Naive B cell (primary cell): Measurements from ENCODE around the gene AGBL4. TPM values are rescaled to one million over a fixed set of nuclear protein-coding genes. Genes with fewer than 3 reads are reported as not detected.

Experiments
- ATAC-seq, 2 donors: fragments of 150-1000 bp; cut with Tn5 transposase; 2 replicates each; pipeline ENCODE4 v1.10.0; 2021; ENCODE audit warnings: low read depth in 2 of 2, mild to moderate bottlenecking in 2 of 2, moderate library complexity in 2 of 2
- DNase-seq: peaks from one replicate; pipeline ENCODE4 v3.0.0; 2022
- H3K27ac Mint-ChIP-seq, 6 donors: one replicate each; pipeline ENCODE4 v1.8.0; 2020 to 2022; ENCODE audit warnings: mild to moderate bottlenecking in 6 of 6, mixed read lengths in 6 of 6, moderate library complexity in 5 of 6, inconsistent platforms in 2 of 6
- H3K27me3 Mint-ChIP-seq, 3 donors: one replicate each; pipeline ENCODE4 v1.8.0; 2021 to 2022; ENCODE audit warnings: mixed read lengths in 3 of 3, mild to moderate bottlenecking in 1 of 3
- H3K36me3 Mint-ChIP-seq, 2 donors: one replicate each; pipeline ENCODE4 v1.8.0; 2020 to 2022; ENCODE audit warnings: mixed read lengths in 2 of 2, inconsistent platforms in 1 of 2, mild to moderate bottlenecking in 1 of 2
- H3K4me1 Mint-ChIP-seq, 3 donors: one replicate each; pipeline ENCODE4 v1.8.0; 2020 to 2022; ENCODE audit warnings: mixed read lengths in 3 of 3, inconsistent platforms in 1 of 3, mild to moderate bottlenecking in 1 of 3, moderate library complexity in 1 of 3
- H3K4me3 Mint-ChIP-seq, 8 donors: one replicate each; pipeline ENCODE4 v1.8.0; 2020 to 2022; ENCODE audit warnings: mild to moderate bottlenecking in 8 of 8, mixed read lengths in 8 of 8, moderate library complexity in 8 of 8, inconsistent platforms in 2 of 8
- H3K9me3 Mint-ChIP-seq, 7 donors: one replicate each; pipeline ENCODE4 v1.8.0; 2020 to 2022; ENCODE audit warnings: mixed read lengths in 7 of 7, mild to moderate bottlenecking in 5 of 7, inconsistent platforms in 2 of 7, moderate library complexity in 1 of 7
- polyA plus RNA-seq, 6 donors: library from polyadenylated mRNA; unstranded; fragments of 300-500 nt; fragmentation: Illumina TruSeq; gene quantifications; one replicate each; pipeline ENCODE4 v1.2.3, GENCODE V29; 2021; ENCODE audit warnings: low read depth in 6 of 6

AGBL4 gene
- polyA plus RNA-seq, 6 donors from 2014 or later, result 0.18 to 0.32 (median 0.20) TPM; not detected in 3

DNA sequence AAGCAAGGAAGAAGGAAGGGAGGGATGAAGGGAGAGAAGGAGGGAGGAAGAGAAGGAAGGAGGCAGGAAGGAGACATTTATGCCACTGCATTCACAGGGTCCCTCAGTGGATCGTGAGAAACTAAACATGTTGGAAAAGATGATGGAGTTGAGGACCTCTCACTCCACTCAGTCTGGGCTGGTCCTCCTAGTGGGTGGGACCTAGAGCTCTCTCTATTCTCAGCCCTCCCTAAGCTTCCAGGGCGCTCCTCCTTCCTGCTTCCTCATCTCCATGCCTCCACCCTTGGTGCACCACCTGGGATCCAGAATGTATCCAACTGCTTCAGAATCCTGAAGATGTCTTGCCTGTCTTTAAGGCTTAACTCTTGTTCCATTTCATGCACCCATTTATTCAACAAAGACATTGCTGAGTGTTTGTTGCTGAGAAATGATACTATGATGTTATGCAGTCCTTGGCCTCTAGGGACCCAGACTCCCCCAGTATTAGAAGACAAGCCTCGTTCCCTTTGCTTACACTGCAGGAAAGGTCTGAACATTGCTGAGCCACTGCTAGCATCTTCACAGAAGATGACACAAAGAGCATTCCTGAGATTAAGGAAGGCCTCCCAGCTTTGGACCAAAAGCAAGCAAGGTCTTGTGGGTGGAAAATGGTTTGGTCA, 1335.5 kb downstream of the AGBL4 start:
- H3K36me3 Mint-ChIP-seq, result no peaks in the 10 kb centered on the region
- H3K4me1 Mint-ChIP-seq, result peaks cover 0 to 8% (median 0%) of the 10 kb centered on the region in 3 donors
- no peaks in the 10 kb centered on the region for H3K9me3 Mint-ChIP-seq
- no peak overlapping the region for H3K4me3 Mint-ChIP-seq
- no peak for ATAC-seq
- peaks cover 0 to 4% (median 0%) of the 10 kb centered on the region in 3 donors for H3K27me3 Mint-ChIP-seq
- H3K27ac Mint-ChIP-seq, result no peak overlapping the region
- no peak for DNase-seq

DNA sequence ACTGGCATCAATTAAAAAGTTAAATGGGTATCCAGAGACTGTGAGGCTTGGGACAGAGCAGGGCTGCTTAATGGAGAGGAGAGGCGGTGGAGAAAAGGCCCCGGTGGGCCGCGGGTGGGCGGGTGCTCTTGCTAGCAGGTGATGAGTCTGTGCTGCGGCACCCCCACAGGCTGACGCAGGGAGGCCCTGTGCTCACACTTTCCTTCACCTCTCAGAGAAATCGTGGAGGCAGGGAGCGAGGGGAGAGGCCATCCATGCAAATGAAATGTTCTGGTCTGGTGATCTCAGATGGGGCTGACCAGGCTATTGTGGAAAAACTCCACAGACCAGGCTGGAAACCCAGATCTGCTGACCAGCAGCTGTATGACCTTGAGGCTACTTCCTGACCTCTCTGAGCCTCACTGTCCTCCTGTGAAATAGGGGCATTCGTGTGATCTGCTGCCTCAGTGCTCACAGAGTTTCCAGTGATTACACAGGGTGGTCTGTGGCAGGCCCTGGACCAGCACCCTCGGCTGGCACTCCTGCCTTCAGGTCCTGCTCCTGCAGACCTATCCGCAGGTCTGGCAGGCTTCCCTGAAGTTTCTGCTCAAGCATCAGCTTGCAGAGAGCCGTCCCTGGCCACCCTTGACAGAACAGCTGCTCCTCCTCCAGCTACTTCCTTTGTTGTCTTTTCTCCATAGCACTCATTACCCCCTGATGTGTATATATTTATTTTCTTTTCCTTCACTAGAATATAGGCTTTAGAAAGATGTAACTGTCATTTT, 1336.3 kb downstream of the AGBL4 start:
- H3K9me3 Mint-ChIP-seq, result no peaks in the 10 kb centered on the region
- ATAC-seq (no peak), DNase-seq (no peak)
- peaks cover 0 to 4% (median 0%) of the 10 kb centered on the region in 3 donors for H3K27me3 Mint-ChIP-seq
- no peak overlapping the region for H3K4me3 Mint-ChIP-seq
- H3K27ac Mint-ChIP-seq, result no peak overlapping the region
- H3K4me1 Mint-ChIP-seq, result peaks cover 0 to 8% (median 0%) of the 10 kb centered on the region in 3 donors
- H3K36me3 Mint-ChIP-seq, result no peaks in the 10 kb centered on the region

DNA sequence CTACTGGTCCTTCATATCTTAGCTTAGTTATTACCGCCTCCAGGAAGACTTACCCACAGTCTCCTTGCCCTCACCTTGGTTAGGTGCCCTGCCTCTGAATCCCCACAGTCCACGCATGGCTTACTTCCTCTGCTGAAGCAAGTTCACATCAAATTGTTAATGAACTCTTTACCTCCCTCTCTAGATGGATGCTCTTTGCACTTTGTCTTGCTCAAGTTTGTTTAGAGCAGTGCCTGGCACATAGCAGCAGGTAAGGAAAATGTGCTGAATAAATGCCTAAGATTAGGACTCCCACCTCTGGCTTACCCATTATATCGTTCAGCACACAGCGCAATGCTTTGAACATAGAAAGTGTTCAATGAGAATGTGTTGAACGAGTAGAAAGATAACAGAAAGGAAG, 1337.6 kb downstream of the AGBL4 start:
- H3K36me3 Mint-ChIP-seq, result no peaks in the 10 kb centered on the region
- peaks cover 0 to 4% (median 0%) of the 10 kb centered on the region in 3 donors for H3K27me3 Mint-ChIP-seq
- no peaks in the 10 kb centered on the region for H3K9me3 Mint-ChIP-seq
- peaks cover 0 to 8% (median 0%) of the 10 kb centered on the region in 3 donors for H3K4me1 Mint-ChIP-seq
- ATAC-seq (no peak), DNase-seq (no peak)
- H3K27ac Mint-ChIP-seq, result peak overlapping the region in 1 of 6 donors; percentile 39
- no peak overlapping the region for H3K4me3 Mint-ChIP-seq

DNA sequence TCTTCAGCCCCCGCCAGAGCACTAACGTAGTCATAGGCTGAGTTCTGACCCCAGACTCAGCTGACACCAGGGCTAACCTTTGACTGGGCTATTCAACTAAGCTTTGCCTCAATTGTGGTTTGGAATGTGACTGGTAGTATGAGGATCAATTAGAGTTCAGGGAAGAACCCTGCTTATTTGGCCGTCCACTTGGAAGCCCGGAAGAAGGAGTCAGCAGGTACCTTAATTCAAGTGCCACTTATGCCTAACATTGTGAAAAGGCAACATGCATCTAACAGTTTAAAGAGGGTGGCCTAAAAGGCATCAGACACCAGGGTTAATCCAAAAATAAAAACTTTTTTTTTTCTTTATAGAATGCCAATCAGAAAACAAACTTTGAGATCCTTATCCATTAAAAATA, 1339.4 kb downstream of the AGBL4 start:
- Mint-ChIP-seq H3K4me3 (no peak overlapping the region), H3K27ac (no peak overlapping the region), H3K4me1 (peaks cover 0 to 8% (median 0%) of the 10 kb centered on the region in 3 donors), H3K27me3 (peaks cover 0 to 4% (median 0%) of the 10 kb centered on the region in 3 donors), H3K36me3 (no peaks in the 10 kb centered on the region), H3K9me3 (no peaks in the 10 kb centered on the region)
- no peak for ATAC-seq
- no peak for DNase-seq

DNA sequence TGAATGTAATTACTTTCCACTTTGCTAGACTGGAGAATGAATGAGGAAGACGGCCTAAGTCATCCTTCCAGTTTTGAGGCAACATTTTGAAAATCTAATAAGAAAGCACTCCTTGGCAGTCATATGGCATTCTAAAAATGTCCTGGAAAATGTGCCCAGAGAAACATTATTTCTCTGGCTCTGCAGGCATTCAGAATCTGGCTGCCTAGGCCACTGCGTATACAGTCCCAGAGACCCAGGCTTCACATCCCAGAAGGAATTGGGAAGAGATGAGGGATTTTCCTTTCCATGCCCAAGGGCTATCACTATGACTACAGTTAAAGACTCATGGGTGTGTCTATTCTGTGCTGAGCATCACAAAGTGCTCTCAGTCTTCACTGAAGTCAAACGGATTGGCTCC, 1339.9 kb downstream of the AGBL4 start:
- H3K4me1 Mint-ChIP-seq, result peaks cover 0 to 8% (median 0%) of the 10 kb centered on the region in 3 donors
- H3K4me3 Mint-ChIP-seq, result no peak overlapping the region
- no peak overlapping the region for H3K27ac Mint-ChIP-seq
- DNase-seq (no peak), ATAC-seq (no peak)
- H3K36me3 Mint-ChIP-seq, result no peaks in the 10 kb centered on the region
- peaks cover 0 to 4% (median 0%) of the 10 kb centered on the region in 3 donors for H3K27me3 Mint-ChIP-seq
- no peaks in the 10 kb centered on the region for H3K9me3 Mint-ChIP-seq

DNA sequence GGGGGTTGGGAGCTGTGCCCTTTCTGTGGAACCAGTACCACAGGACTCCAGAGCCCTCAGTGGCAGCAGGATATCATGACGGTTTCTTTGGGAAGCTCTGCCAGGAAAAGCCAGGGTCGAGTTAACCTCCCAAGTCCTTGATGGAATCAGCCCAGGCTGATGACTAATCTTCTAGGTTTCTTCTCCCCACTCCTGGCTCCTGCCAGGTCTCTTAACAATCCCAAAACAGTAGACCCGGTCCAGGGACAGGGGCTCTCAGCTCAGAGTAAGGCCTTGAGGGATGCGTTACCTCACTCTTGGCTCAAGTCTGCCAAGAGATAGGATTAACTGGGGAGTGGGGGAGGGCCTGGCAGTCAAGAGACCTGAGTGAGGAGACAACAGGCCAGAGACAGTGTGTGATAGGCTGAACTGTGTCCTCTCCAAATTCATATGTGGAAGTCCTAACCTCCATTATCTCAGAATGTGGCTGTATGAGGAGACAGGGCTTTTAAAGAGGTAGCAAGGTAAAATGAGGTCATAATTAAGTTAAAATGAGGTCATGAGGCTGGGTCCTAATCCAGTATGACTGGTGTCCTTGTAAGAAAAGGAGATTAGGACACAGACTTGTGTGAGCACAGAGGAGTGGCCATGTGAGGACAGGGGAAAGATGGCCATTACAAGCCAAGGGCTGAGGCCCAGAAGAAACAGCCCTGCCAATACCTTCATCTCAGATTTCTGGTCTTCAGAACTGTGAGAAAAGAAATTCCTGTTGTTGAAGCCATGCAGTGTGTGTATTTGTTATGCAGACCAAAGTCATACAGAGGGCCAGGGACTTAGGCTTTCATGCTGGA, 1342.1 kb downstream of the AGBL4 start:
- Mint-ChIP-seq H3K4me1 (peaks cover 8 to 10% (median 8%) of the 10 kb centered on the region in 3 donors), H3K36me3 (no peaks in the 10 kb centered on the region), H3K4me3 (no peak overlapping the region), H3K27me3 (peaks cover 0 to 11% (median 4%) of the 10 kb centered on the region in 3 donors), H3K27ac (no peak overlapping the region), H3K9me3 (no peaks in the 10 kb centered on the region)
- no peak for DNase-seq
- no peak for ATAC-seq

DNA sequence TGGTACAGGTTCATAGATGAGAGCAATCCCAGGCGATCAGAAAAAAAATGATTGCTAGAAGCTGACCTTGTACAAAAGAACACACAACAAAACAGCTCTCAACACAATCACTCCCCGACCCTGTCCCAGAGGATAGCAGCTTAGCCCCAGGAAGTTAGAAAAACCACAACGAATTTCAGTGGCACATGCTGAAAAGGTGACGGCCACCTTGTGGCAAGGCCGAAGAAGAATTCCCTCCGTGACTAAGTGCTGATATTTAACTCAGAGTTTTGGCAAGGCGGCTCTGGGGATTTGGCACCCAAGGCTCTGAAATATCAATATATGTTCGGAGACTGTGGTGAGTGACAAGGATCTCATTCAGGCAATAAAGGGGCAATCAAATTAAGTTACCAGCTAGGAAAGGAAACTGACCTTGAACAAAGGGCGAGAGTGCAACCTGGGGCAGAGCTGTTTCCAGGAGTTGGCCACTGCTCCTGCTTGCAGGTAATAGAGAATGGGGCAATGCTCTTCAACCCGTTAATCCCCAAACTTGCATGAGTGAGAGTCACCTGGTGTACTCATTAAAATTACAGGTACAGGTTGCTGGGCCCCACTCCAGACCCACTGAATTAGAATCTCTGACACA, 1343.2 kb downstream of the AGBL4 start:
- peaks cover 8 to 10% (median 8%) of the 10 kb centered on the region in 3 donors for H3K4me1 Mint-ChIP-seq
- no peak overlapping the region for H3K4me3 Mint-ChIP-seq
- H3K27me3 Mint-ChIP-seq, result peaks cover 0 to 11% (median 0%) of the 10 kb centered on the region in 3 donors
- H3K27ac Mint-ChIP-seq, result no peak overlapping the region
- H3K9me3 Mint-ChIP-seq, result no peaks in the 10 kb centered on the region
- no peaks in the 10 kb centered on the region for H3K36me3 Mint-ChIP-seq
- ATAC-seq (no peak), DNase-seq (no peak)

DNA sequence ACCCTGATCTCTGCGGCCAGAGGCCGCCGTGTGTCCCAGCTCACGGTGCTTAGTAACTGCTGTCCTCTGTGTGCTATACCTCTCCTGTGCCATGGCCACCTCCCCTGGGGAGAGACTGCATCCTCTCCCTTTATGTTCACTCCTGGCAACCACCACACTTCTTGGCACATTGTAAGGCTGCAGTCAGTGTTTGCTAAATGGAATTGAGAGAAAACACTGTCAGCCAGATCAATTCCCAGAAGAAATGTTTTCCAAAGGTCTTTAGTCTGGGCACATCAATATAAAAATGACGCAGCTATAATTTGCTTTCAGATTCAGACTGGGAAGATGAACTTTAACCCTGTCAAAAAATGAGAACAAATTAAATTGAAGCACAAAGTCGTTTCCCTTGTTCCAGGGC, 1343.9 kb downstream of the AGBL4 start:
- H3K36me3 Mint-ChIP-seq, result no peaks in the 10 kb centered on the region
- H3K4me3 Mint-ChIP-seq, result no peak overlapping the region
- peaks cover 8 to 10% (median 8%) of the 10 kb centered on the region in 3 donors for H3K4me1 Mint-ChIP-seq
- H3K27ac Mint-ChIP-seq, result no peak overlapping the region
- DNase-seq (no peak), ATAC-seq (no peak)
- no peaks in the 10 kb centered on the region for H3K9me3 Mint-ChIP-seq
- peaks cover 0 to 16% (median 2%) of the 10 kb centered on the region in 3 donors for H3K27me3 Mint-ChIP-seq

DNA sequence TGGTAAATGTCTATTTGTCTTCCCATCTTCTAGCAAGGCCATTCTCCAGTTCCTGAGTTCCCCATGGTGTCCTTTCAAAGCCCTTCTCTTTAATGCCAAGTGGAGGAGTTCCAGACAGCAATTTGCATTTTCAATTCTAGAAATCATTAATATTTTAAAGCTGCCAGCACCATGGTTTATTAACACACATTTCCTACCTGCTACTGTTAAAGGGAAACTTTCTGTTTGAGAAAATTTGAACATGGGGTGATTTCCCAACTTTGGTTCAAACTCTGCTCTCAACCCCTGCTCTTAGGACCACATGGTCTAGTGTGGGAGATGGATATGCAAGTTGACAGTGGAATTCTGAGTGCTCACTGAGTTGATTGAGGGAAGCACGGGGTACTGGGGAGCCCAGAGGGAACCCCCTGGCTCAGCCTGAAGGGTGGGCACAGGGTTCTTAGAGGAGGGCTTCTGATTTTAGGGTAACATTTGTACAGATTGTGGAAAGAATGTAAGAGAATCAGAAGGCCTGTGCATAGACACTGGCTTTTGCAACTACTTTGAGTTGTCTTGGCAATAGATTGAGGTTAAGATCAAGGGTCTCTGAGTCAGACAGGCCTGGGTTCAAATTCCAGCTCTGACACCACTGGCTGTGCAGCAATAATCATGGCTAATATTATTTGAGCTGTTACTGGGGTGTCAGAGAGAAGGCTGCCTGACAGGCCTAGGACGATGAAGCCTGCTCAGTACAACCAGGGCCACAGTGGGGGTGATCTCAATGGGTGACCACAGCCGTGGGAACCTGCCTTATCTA, 1344.8 kb downstream of the AGBL4 start:
- Mint-ChIP-seq H3K27ac (peak overlapping the region in 2 of 6 donors; percentile 31 to 47), H3K4me1 (peaks cover 8 to 10% (median 8%) of the 10 kb centered on the region in 3 donors), H3K9me3 (no peaks in the 10 kb centered on the region), H3K36me3 (no peaks in the 10 kb centered on the region), H3K4me3 (no peak overlapping the region), H3K27me3 (peaks cover 3 to 25% (median 4%) of the 10 kb centered on the region in 3 donors)
- ATAC-seq (no peak), DNase-seq (no peak)

DNA sequence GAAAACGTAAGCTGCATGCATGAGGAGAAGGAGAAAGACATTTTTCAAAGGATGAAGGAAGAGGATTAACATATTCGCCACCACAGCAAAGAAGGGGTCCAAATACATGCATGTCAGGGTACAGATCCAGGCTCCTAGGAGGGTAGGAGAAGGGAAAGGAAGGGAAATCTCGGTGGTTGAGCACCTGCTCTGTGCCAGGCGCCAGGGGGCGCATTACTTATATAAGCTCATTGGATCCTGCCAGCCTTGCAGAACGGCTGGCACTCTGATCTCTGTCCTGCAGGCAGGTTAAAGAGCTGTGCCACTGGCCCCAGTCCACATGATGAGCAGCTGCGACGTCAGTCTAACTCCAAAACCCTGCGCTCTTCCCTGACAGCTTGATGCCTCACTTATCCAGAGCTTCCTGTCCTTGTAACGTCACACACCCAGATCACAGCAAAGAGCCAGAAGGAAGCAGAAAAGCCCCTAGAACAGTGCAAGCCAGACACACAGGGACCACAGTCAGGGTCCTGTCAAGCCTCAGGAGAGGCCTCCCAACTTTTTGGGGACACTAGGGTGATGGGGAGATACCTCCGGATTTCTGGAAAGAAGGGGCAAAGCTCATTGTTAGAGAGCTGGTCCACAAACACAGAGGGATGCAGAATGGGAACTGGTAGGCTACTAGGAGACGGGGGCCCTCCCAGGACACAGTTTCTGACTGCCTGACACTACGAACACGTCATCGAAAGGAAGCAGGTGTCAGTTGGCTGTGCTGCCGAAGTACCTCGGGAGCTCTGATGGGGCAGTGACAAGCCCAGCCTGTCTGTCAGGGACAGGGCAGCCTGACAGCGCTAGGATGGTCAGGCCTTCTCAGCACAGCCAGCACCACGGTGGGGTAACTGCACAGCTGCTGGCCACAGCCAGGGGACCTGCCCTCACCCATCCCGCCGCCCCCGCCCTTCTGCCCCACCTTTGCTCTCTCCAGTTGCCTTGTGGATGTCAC, 1346.2 kb downstream of the AGBL4 start:
- ATAC-seq (peak in 1 of 2 donors; percentile 46), DNase-seq (peak; percentile 24)
- Mint-ChIP-seq H3K36me3 (no peaks in the 10 kb centered on the region), H3K27ac (peak overlapping the region in 2 of 6 donors; percentile 26 to 47), H3K4me3 (peak overlapping the region in 1 of 8 donors; percentile 26), H3K4me1 (peaks cover 8 to 10% (median 8%) of the 10 kb centered on the region in 3 donors), H3K27me3 (peaks cover 3 to 29% (median 6%) of the 10 kb centered on the region in 3 donors), H3K9me3 (no peaks in the 10 kb centered on the region)

DNA sequence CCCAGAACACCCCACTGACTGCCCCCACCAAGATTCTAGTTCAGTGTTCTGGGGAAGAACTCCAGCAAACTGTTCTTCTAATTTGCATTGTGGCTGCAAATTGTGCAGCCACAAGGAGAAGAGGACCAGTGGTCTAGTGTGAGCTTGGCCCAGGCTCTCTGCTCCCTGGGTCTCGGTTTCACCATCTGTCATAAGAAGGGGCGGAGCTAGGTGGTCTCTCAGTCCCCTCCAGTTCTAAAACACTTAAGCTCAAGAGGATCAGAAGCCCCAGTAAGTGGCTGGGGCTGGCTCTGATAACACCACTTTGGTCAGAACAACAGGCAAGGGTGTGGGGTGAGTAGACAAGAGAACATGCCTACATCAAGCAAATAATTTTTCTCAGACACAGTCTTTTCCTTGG, 1346.9 kb downstream of the AGBL4 start:
- no peak for ATAC-seq
- peak overlapping the region in 1 of 6 donors; percentile 27 for H3K27ac Mint-ChIP-seq
- no peak overlapping the region for H3K4me3 Mint-ChIP-seq
- no peak for DNase-seq
- peaks cover 3 to 29% (median 6%) of the 10 kb centered on the region in 3 donors for H3K27me3 Mint-ChIP-seq
- H3K9me3 Mint-ChIP-seq, result no peaks in the 10 kb centered on the region
- peaks cover 8 to 10% (median 8%) of the 10 kb centered on the region in 3 donors for H3K4me1 Mint-ChIP-seq
- H3K36me3 Mint-ChIP-seq, result no peaks in the 10 kb centered on the region
